ENCODE measurements around the gene TIAM1.

The TIAM1 gene

GRCh38 chr21:31164713-31165694 lies 179.1 kb downstream of the TIAM1 start:
- DNase-seq: no peak

- no peak for DNase-seq
Measured at GRCh38 chr21:31162827-31163226, 181.2 kb downstream of the TIAM1 start.

GRCh38 chr21:31162079-31162699 lies 181.9 kb downstream of the TIAM1 start:
- DNase-seq: no peak

- DNase-seq: no peak
Measured at GRCh38 chr21:31161157-31161556, 182.9 kb downstream of the TIAM1 start.

- DNase-seq: no peak
Measured at GRCh38 chr21:31159808-31160207, 184.3 kb downstream of the TIAM1 start.

DNA sequence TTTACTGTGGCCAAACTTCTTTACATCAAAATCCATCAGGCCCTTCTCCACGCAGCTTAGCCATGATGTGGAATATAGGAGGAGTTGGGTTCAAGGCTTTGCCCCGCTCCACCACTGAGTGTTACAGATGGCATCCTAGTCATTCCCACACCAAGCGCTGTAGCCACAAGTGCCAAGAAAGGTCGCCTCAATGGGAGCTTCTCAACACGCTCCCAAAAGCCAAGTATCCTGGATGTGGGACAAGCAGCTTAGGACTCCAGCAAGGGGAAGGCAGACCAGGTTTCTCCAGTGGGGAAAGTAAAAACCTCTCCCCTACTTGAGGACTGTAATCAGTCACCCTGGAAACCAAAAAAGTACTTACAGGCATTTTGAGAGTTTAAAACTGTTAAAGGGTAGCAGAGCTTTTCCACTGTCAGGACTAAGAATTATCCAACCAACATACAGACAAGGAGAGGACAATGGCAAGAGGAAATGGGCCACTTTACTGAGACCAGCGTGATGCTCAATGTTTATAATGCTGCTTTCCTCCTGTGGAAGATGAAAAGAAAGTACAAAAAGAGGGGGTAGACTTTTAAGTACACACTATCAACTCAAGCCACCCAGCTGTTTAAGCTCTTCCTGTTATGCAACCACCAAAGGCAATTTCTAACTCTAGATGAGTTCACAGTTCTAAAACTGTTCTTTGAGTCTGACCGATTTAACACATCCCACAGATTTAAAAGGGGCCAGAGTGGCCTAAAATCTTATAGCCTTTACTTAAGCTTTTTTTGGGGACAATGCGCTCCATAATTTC lies 185.1 kb downstream of the TIAM1 start:
- DNase-seq: no peak

DNA sequence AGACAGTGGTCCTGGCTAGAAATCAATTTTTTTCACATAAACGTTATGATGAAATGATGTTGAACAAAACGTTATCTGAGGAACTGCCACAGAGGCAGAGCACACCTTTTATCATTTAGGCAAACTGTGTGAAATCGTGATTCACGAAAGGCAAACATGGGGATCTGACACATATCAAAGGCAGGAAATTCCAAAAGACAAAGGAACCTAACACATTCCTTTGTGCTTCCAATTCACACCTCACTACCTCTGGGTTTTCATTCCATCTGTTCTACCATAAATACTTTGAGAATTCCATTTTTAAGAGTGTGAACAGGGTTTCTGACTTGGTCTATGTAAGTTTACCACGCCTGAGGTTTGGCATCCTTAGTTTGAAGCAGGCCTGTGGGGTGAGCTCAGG lies 186.3 kb downstream of the TIAM1 start:
- no peak for DNase-seq

DNA sequence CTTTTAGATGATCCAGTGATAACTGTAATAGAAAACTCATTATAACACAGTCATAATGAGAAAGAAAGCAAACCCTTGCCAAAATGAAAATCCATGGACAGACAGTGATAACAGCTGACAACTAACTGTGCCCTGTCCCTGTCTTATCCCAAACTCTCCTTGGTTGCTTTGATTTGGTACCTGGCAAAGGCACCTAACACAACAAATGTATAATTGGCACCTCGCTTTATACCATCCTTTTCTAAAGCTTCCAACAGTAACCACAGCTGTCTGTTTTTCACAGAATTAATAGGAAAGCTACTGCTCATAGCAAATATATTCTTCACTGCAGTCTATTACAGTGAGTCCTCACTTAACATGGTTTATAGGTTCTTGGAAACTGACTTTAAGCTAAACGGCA lies 187.4 kb downstream of the TIAM1 start:
- no peak for DNase-seq

- DNase-seq: no peak
Measured at GRCh38 chr21:31156169-31156568, 187.9 kb downstream of the TIAM1 start.

DNA sequence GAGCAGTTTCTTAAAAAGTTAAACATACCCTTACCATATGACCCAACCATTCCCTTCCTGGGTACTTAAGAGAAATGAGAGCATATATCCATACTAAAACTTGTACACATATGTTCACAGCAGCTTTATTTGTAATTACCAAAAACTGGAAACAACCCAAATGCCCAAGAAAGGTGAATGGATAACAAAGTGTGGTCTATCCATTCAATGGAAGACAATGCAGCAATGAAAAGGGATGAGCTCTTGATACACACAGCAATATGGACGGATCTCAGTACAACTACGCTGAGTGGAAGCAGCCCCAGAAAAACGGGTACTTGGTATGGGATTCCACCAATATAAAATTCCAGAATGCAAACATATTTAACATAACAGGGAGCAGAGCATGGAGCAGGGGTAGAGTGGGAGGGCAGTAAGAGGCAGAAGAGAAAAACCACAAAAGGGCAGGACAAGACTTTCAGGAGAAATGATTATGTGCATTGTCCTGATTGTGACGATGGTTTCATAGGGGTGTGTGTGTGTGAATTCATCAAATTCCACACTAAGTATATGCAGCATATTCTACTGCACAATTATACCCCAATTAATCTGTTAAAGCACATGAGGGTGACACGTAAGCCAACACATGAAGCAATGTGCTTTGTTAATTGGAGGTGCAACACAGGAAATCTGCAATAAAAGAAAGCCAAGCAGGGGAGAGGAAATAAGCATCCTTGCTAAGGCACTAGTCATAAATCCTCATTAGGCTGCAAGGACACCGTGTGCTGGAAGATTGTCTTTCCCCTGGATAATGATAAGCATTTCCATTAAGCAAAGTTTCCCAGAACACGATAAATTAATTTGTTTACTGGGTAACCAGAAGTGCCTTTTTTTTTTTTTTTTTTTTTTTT lies 192.7 kb downstream of the TIAM1 start:
- DNase-seq: no peak

DNA sequence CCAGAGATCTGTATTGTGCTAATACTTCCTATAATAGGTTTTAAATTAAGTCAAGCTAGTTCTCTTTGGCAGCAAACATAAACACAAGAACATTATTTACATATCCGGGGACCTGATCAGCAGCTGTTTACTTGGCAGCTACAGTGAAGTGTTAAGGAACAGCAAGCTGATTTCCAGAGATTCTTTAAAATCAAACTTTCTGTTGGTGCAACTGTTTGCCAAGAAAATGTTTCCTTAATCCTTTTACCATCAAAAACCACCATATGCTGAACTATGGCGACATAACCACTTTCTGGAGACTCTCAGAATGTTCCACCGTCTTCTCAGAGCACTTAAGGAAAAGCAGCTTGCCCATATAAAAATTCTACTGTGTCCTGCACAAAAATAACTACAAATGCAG lies 198.8 kb downstream of the TIAM1 start:
- no peak for DNase-seq

GRCh38 chr21:31143036-31143435 lies 201.0 kb downstream of the TIAM1 start:
- DNase-seq: no peak

DNA sequence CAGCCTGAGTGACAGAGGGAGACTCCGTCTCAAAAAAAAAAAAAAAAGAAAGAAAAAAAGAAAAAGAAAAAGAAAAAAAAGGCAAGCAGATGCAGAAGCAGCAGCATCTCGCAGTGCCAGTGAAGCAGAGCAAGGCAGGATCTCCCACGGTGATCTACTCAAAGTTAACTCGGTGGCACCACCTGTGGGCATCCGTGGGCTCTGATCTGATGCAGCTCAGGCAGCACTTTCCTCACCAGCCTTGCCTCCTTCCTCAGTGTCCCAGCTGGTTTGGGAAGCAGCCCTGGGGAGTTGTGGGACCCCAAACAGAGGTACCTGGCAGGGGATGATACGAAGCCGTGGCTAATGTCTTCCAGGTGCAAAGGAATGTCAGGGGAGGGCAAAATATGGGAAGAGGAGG lies 201.5 kb downstream of the TIAM1 start:
- no peak for DNase-seq

GRCh38 chr21:31141389-31142000 lies 202.6 kb downstream of the TIAM1 start:
- DNase-seq: no peak

- DNase-seq: no peak
Measured at GRCh38 chr21:31140676-31141075, 203.4 kb downstream of the TIAM1 start.

DNA sequence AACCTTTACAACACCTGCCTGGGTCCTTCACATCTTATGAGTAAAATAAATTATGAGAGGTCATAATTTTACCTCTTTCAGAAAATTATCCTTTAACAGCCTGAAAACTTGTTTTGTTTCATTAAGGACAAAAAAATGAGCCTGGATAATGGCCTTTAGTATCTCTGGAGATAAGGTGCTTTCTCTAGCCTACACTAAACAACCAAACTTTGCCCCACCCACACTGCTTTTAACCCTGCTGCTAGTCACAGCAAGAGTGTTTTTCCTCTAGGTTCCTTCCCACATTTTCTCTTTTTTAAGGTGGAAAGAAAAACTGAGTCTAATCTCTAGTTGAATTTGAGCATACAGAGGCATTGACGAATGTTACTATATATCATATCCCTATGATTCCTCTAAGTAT lies 204.0 kb downstream of the TIAM1 start:
- DNase-seq: no peak

- DNase-seq: no peak
Measured at GRCh38 chr21:31137960-31138359, 206.1 kb downstream of the TIAM1 start.

DNA sequence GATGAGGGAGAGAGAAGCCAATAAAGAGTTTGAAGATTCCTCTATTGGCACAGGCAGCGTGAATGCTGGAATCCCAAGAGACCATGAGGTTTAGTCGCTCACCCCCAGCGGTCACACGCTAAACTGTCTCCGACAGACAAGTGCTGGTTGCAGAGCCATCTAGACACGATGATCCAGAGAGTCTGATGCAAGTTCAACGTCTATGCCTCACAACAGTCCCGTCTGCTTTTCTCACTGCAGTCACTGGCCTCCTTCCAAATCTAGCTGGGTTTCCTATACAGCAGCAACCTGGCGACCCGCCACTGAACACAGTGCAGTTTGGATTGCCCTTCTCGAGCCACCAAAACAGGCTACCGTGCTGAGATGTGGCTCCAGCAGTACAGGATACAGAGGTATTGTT lies 207.2 kb downstream of the TIAM1 start:
- no peak for DNase-seq

- no peak for DNase-seq
Measured at GRCh38 chr21:31135531-31136184, 208.4 kb downstream of the TIAM1 start.

DNA sequence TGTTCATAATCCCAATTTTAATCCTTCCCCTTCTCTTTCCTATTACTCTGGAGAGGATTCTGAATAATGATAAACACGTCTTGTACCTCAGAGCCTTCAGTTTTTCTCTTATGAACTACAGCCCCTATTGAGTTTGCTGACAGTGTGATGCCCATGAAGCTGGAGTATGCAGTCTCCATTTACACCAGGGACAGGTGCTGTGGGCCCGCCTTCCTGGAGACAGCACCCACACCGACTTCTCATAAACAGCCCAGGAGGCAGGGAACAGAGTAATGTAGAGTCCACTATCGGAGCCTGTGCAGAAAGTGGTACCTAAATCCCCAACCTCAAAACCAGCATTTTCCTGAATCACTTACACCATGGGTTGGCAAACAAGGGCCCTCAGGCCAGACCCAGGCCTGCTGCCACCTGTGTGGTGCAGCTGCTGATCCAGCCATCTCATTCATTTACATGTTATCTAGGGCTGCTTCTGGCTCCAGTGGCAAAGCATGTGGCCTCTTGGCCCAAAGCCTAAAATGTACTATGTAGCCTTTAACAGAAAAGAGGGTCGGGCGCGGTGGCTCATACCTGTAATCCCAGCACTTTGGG lies 210.7 kb downstream of the TIAM1 start:
- no peak for DNase-seq
